Suppressor macrophage treated with lipopolysaccharide for 4 hours (primary cell): Measurements from ENCODE around the gene DLGAP1.
"Not testable (repeated sequence)": the region's sequence is repeated elsewhere in the genome, so short reads cannot be mapped to it uniquely, and the experiment has no call there.

ENCODE experiments used
- DNase-seq: peaks from one replicate; pipeline ENCODE4 v3.0.0-alpha.2; 2020

The DLGAP1 gene

GRCh38 chr18:3478262-3478978, 976.7 kb downstream of the DLGAP1 start:
- DNase-seq: peak; percentile 72

GRCh38 chr18:3472681-3473544, 982.2 kb downstream of the DLGAP1 start:
- DNase-seq: peak; percentile 24

GRCh38 chr18:3472121-3472520, 983.0 kb downstream of the DLGAP1 start:
- not testable (repeated sequence) for DNase-seq

- no peak for DNase-seq
These were observed 983.9 kb downstream of the DLGAP1 start for GRCh38 chr18:3471141-3471648.

- DNase-seq: peak; percentile 80
These were observed 986.3 kb downstream of the DLGAP1 start for GRCh38 chr18:3468833-3469232.

GRCh38 chr18:3468066-3468705, 986.9 kb downstream of the DLGAP1 start:
- DNase-seq: no peak

GRCh38 chr18:3466872-3467271, 988.2 kb downstream of the DLGAP1 start:
- DNase-seq: peak; percentile 49

GRCh38 chr18:3466045-3466444, 989.1 kb downstream of the DLGAP1 start:
- DNase-seq: peak; percentile 75

GRCh38 chr18:3463051-3463450, 992.1 kb downstream of the DLGAP1 start:
- no peak for DNase-seq

GRCh38 chr18:3461704-3462103, 993.4 kb downstream of the DLGAP1 start:
- no peak for DNase-seq

GRCh38 chr18:3460823-3461398, 994.2 kb downstream of the DLGAP1 start:
- no peak for DNase-seq

GRCh38 chr18:3458952-3459853, 995.9 kb downstream of the DLGAP1 start:
- peak; percentile 51 for DNase-seq

- no peak for DNase-seq
These were observed 996.7 kb downstream of the DLGAP1 start for GRCh38 chr18:3458378-3458777.

- DNase-seq: no peak
These were observed 997.8 kb downstream of the DLGAP1 start for GRCh38 chr18:3457261-3457724.

- no peak for DNase-seq
These were observed 998.4 kb downstream of the DLGAP1 start for GRCh38 chr18:3456686-3457069.

GRCh38 chr18:3455907-3456685, 999.0 kb downstream of the DLGAP1 start:
- no peak for DNase-seq

- no peak for DNase-seq
These were observed 999.9 kb downstream of the DLGAP1 start for GRCh38 chr18:3455090-3455635.

GRCh38 chr18:3454365-3455089, 1000.6 kb downstream of the DLGAP1 start:
- DNase-seq: peak; percentile 40

GRCh38 chr18:3453540-3454364, 1001.4 kb downstream of the DLGAP1 start:
- peak; percentile 76 for DNase-seq
